Spleen (tissue), 7 donors: Measurements from ENCODE around the gene BAHCC1.

Experiments
- CTCF ChIP-seq, 11 experiments: fragments of 200-600 bp in 7 of 11; fragments of 450-650 bp in 4 of 11; sonication (generic) in 4 of 11; IDR thresholded peaks in 8 of 11; conservative IDR thresholded peaks in 3 of 11; 1 replicate in 7 of 11; 2 replicates in 4 of 11; pipeline versions ENCODE4 v1.4.0 to v1.8.0; 2016 to 2021; ENCODE audit warnings: antibody characterized with exemption in 11 of 11, inconsistent platforms in 4 of 11, mild to moderate bottlenecking in 1 of 11
- POLR2A ChIP-seq, 3 donors: fragments of 450-650 bp; IDR thresholded peaks; one replicate each; pipeline ENCODE4 v1.5.1; 2017; ENCODE audit warnings: antibody characterized with exemption in 3 of 3, mild to moderate bottlenecking in 1 of 3
- POLR2AphosphoS5 ChIP-seq, 3 donors: sonication (generic); formaldehyde crosslinking; IDR thresholded peaks; one replicate each; pipeline ENCODE4 v1.5.1; 2017; ENCODE audit warnings: antibody characterized with exemption in 3 of 3
- donor health status: DM: no; HTN: no; CAD: no; lungs with moderate emphysema.
- donor health status: DM: no; HTN: no; CAD: no.
- donor health status: DM: no; HTN: no; CAD: no.

DNA sequence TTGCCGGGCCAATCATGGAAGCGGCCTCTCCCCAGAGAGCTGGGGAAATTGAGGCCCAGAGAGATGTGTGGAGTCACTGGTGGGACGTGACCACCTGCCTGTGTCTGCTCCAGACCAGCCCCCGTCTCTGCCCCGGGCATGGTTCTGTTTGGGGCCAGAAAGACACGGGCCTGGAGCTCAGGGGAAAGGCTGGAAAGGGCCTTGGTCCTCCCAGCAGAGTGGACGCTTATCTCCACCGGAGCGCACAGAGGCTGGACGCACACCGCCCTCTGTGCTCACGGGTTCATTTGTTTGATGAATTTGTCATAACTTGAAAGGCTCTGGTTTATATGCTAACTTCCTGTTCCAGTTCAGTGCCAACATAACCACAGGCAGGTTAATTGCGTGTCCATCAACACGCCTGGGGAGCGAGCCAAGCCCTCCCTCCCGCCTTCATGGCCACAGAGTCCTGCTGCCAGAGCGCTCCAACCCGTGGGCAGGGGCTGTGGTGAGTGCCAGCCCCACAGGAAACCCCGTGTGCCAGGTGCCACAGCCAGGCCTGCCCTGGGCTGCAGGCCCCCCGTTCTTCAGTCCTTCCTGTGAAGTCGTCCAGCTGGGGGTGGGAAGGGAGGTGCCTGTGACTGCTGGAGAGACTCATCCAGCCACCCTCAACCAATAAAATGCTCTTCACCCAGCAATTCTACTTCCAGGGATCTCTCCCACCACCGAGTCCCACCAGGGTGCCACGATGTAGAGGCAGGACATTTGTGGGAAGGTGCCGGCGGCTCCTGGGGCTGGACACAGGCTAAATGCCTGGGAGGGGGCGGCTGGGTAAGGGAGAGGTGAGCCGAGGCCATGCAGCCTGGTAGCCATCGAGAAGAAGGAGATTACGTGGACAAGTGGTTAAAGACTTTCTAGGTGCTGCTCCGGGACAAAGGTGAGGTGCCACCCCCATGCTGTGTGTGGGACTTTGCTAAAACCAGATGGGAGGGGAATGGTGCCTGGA, 29.4 kb upstream of the BAHCC1 start:
- no peak for TF ChIP-seq CTCF (IDR thresholded peaks at IDR 0.05 in 8 of 11, conservative IDR thresholded peaks at IDR 0.05 in 3 of 11)
- TF ChIP-seq POLR2A (IDR thresholded peaks at IDR 0.05): no peak
- TF ChIP-seq POLR2AphosphoS5 (IDR thresholded peaks at IDR 0.05): peak; percentile 54 to 72 (median 67)
